Prostate gland (tissue), 2 donors: ENCODE data around the gene CDH16. TPM values are rescaled to one million over a fixed set of nuclear protein-coding genes. Genes with fewer than 3 reads are reported as not detected.

Experiments
- DNase-seq: peaks from one replicate; pipeline ENCODE4 v3.0.0-alpha.2; 2019; ENCODE audit warnings: low spot score
- H3K27ac ChIP-seq, 2 donors: fragments of 200-600 bp; sonication (generic); 2 replicates each; pipeline ENCODE4 v1.5.1; 2017 to 2019
- H3K27me3 ChIP-seq: fragments of 200-600 bp; sonication (generic); replicated peaks from 2 replicates; pipeline ENCODE4 v1.5.1; 2019; ENCODE audit not compliant: insufficient read depth
- H3K36me3 ChIP-seq, 2 donors: fragments of 200-600 bp; sonication (generic); 1 replicate in 1 of 2; 2 replicates in 1 of 2; pipeline versions ENCODE4 v1.5.1 to v1.8.1; 2017 to 2019
- H3K4me1 ChIP-seq: fragments of 200-600 bp; sonication (generic); replicated peaks from 2 replicates; pipeline ENCODE4 v1.5.1; 2019
- H3K4me3 ChIP-seq, 2 donors: fragments of 200-600 bp; sonication (generic); 2 replicates each; pipeline ENCODE4 v1.5.1; 2017 to 2019
- H3K9me3 ChIP-seq: fragments of 200-600 bp; sonication (generic); 2 replicates; pipeline ENCODE4 v1.5.1; 2017
- CTCF ChIP-seq, 4 experiments: fragments of 200-600 bp in 2 of 4; fragments of 450-650 bp in 2 of 4; sonication (generic) in 2 of 4; IDR thresholded peaks; 1 replicate in 3 of 4; 2 replicates in 1 of 4; pipeline ENCODE4 v1.5.1; 2016 to 2019; ENCODE audit warnings: antibody characterized with exemption in 4 of 4, mild to moderate bottlenecking in 2 of 4, moderate library complexity in 2 of 4
- POLR2A ChIP-seq: fragments of 450-650 bp; IDR thresholded peaks from one replicate; pipeline ENCODE4 v1.6.1; 2016; ENCODE audit warnings: antibody characterized with exemption, mild to moderate bottlenecking
- POLR2AphosphoS5 ChIP-seq: sonication (generic); formaldehyde crosslinking; IDR thresholded peaks from one replicate; pipeline ENCODE4 v1.6.1; 2017; ENCODE audit warnings: antibody characterized with exemption
- WGBS: methylation state at CpG from one replicate; pipeline ENCODE4 v1.1.5; 2018; 5-methylcytosine and 5-hydroxymethylcytosine counted together
- intact Hi-C: fragments of 100-400 bp; cut with DNase I; formaldehyde crosslinking; loops from one replicate; pipeline ENCODE4 v1.14.2; 2022
- total RNA-seq, 2 donors: library from RNA; depleted of rRNA; stranded (reverse); fragments of >200 nt; gene quantifications; one replicate each; pipeline ENCODE4 v1.1.0, GENCODE V29; 2016

The CDH16 gene
- total RNA-seq, 2 donors from 2014 or later, result not detected

GRCh38 chr16:66886914-66887313 lies 31.8 kb downstream of the CDH16 start:
- 66% methylated on average over 3 of the region's 3 CpGs for whole genome bisulfite sequencing

GRCh38 chr16:66886321-66886720 lies 32.4 kb downstream of the CDH16 start:
- no peak for TF ChIP-seq CTCF (IDR thresholded peaks at IDR 0.05)
- 29% methylated on average over 2 of the region's 2 CpGs for WGBS
- Histone ChIP-seq H3K4me1 (no peaks in the 10 kb centered on the region), H3K4me3 (no peak overlapping the region), H3K27me3 (no peaks in the 10 kb centered on the region), H3K36me3 (peaks cover 0 to 5% of the 10 kb centered on the region in 2 donors), H3K27ac (no peak overlapping the region), H3K9me3 (no peaks in the 10 kb centered on the region)
- DNase-seq, result no peak
- intact Hi-C loops, result no loop called here

More at GRCh38 chr16:66886914-66887313, 31.8 kb downstream of the CDH16 start:
- intact Hi-C loops, result no loop called here
- H3K27ac ChIP-seq, result no peak overlapping the region
- H3K4me1 ChIP-seq, result no peaks in the 10 kb centered on the region
- TF ChIP-seq POLR2AphosphoS5 (no peak), CTCF (IDR thresholded peaks at IDR 0.05) (no peak), POLR2A (no peak)
- no peak overlapping the region for H3K4me3 ChIP-seq
- peaks cover 0 to 5% of the 10 kb centered on the region in 2 donors for H3K36me3 ChIP-seq
- no peak for DNase-seq
- H3K9me3 ChIP-seq, result no peaks in the 10 kb centered on the region
- no peaks in the 10 kb centered on the region for H3K27me3 ChIP-seq

GRCh38 chr16:66885491-66885890 lies 33.2 kb downstream of the CDH16 start:
- H3K27me3 ChIP-seq, result no peaks in the 10 kb centered on the region
- intact Hi-C loops, result no loop called here
- no peaks in the 10 kb centered on the region for H3K9me3 ChIP-seq
- TF ChIP-seq POLR2AphosphoS5 (no peak), POLR2A (no peak), CTCF (IDR thresholded peaks at IDR 0.05) (no peak)
- H3K27ac ChIP-seq, result no peak overlapping the region
- peaks cover 0 to 5% of the 10 kb centered on the region in 2 donors for H3K36me3 ChIP-seq
- no peak for DNase-seq
- no peak overlapping the region for H3K4me3 ChIP-seq
- 91% methylated on average over 12 of the region's 12 CpGs for WGBS
- H3K4me1 ChIP-seq, result no peaks in the 10 kb centered on the region

- no peak for DNase-seq
- TF ChIP-seq POLR2AphosphoS5, result no peak
- TF ChIP-seq CTCF (IDR thresholded peaks at IDR 0.05), result no peak
- TF ChIP-seq POLR2A, result no peak
- Histone ChIP-seq H3K27ac (no peak overlapping the region), H3K27me3 (no peaks in the 10 kb centered on the region), H3K4me3 (no peak overlapping the region), H3K36me3 (peaks cover 0 to 5% of the 10 kb centered on the region in 2 donors), H3K9me3 (no peaks in the 10 kb centered on the region), H3K4me1 (no peaks in the 10 kb centered on the region)
- intact Hi-C loops, result no loop called here
- WGBS, result 98% methylated on average over 3 of the region's 3 CpGs
These were observed 36.0 kb downstream of the CDH16 start for GRCh38 chr16:66882702-66883101.

GRCh38 chr16:66881964-66882508 lies 36.6 kb downstream of the CDH16 start:
- no peak for TF ChIP-seq POLR2AphosphoS5
- no peak for DNase-seq
- peaks cover 0 to 5% of the 10 kb centered on the region in 2 donors for H3K36me3 ChIP-seq
- no peak overlapping the region for H3K4me3 ChIP-seq
- H3K9me3 ChIP-seq, result no peaks in the 10 kb centered on the region
- H3K27me3 ChIP-seq, result no peaks in the 10 kb centered on the region
- 91% methylated on average over 8 of the region's 8 CpGs for WGBS
- no peak overlapping the region for H3K27ac ChIP-seq
- intact Hi-C loops, result no loop called here
- H3K4me1 ChIP-seq, result no peaks in the 10 kb centered on the region
